Testis (tissue), 3 donors: Measurements from ENCODE around the gene OR2AT4. TPM values are rescaled to one million over a fixed set of nuclear protein-coding genes. Genes with fewer than 3 reads are reported as not detected.

Experiments
- DNase-seq: peaks from one replicate; pipeline ENCODE4 v3.0.0-alpha.2; 2019
- H3K27ac ChIP-seq, 2 donors: fragments of 200-600 bp; sonication (generic); one replicate each; pipeline ENCODE4 v1.5.1; 2019
- H3K27me3 ChIP-seq: fragments of 200-600 bp; sonication (generic); one replicate; pipeline ENCODE4 v1.5.1; 2019
- H3K36me3 ChIP-seq: fragments of 200-600 bp; sonication (generic); one replicate; pipeline ENCODE4 v1.5.1; 2017; ENCODE audit warnings: low read depth; ENCODE audit errors: missing control alignments
- H3K4me1 ChIP-seq: fragments of 200-600 bp; sonication (generic); one replicate; pipeline ENCODE4 v1.5.1; 2019
- H3K4me3 ChIP-seq, 2 donors: fragments of 200-600 bp; sonication (generic); one replicate each; pipeline ENCODE4 v1.5.1; 2017 to 2019
- H3K9me3 ChIP-seq: fragments of 200-600 bp; sonication (generic); one replicate; pipeline ENCODE4 v1.5.1; 2017
- POLR2A ChIP-seq: fragments of 450-650 bp; IDR thresholded peaks from one replicate; pipeline ENCODE4 v1.6.1; 2017; ENCODE audit warnings: antibody characterized with exemption, mild to moderate bottlenecking, moderate library complexity
- WGBS, 2 donors: methylation state at CpG; one replicate each; pipeline ENCODE4 v1.1.5; 2018; 5-methylcytosine and 5-hydroxymethylcytosine counted together
- intact Hi-C: fragments of 100-400 bp; cut with DNase I; formaldehyde crosslinking; loops from one replicate; pipeline ENCODE4 v1.15.1; 2023; ENCODE audit warnings: low total_unique reads
- polyA plus RNA-seq: library from polyadenylated mRNA; stranded (reverse); fragments of 350-450 nt; fragmentation: Illumina TruSeq; extraction: RNeasy Lipid Tissue Mini Kit (QIAGEN cat#74804); gene quantifications from one replicate; pipeline ENCODE4 v1.2.3, GENCODE V29; 2014; ENCODE audit warnings: low read depth, low replicate concordance; ENCODE audit not compliant: insufficient read depth
- total RNA-seq, 2 donors: library from RNA; depleted of rRNA; stranded (reverse); fragments of >200 nt; gene quantifications; one replicate each; pipeline ENCODE4 v1.2.3, GENCODE V29; 2016
- TF ChIP-seq, protein P1 (sequence below), 3 experiments: fragments of 450-650 bp in 2 of 3; fragments of 200-600 bp in 1 of 3; sonication (generic) in 1 of 3; IDR thresholded peaks; one replicate each; pipeline ENCODE4 v1.5.1; 2016 to 2019; ENCODE audit warnings: antibody characterized with exemption in 3 of 3, mild to moderate bottlenecking in 2 of 3, moderate library complexity in 1 of 3

The OR2AT4 gene
- total and polyA plus RNA-seq, 3 donors from 2014 or later, result 0.04 to 0.99 (median 0.94) TPM

DNA sequence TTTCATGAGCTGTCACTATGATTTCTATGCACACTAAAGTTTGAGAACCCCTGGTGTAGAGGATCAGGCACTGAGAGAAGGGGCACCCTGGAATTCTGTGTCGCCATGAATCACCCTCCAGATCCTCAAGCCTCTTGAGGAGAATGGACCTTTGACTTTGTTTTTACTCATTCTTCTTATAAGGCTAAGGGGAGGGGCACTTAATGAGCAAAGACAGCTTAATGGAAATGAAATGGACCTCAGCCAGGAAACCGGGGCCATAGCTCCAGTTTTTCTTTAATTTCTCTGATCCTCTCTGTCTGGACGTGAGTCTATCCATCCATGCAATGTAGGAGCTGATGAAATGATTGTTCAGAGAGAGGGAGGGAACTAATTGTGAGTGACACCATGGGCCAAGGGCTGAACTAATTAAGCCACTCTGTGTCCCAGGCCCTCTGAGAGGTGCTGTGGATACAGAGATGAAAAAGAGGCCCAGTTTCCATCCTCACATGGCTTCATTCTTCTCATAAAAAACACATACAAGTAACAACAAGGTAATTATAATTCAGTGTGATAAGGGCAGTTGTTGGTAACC lies 32.8 kb downstream of the OR2AT4 start:
- no peak overlapping the region for H3K4me3 ChIP-seq
- TF ChIP-seq POLR2A, result no peak
- TF ChIP-seq, protein P1, sequence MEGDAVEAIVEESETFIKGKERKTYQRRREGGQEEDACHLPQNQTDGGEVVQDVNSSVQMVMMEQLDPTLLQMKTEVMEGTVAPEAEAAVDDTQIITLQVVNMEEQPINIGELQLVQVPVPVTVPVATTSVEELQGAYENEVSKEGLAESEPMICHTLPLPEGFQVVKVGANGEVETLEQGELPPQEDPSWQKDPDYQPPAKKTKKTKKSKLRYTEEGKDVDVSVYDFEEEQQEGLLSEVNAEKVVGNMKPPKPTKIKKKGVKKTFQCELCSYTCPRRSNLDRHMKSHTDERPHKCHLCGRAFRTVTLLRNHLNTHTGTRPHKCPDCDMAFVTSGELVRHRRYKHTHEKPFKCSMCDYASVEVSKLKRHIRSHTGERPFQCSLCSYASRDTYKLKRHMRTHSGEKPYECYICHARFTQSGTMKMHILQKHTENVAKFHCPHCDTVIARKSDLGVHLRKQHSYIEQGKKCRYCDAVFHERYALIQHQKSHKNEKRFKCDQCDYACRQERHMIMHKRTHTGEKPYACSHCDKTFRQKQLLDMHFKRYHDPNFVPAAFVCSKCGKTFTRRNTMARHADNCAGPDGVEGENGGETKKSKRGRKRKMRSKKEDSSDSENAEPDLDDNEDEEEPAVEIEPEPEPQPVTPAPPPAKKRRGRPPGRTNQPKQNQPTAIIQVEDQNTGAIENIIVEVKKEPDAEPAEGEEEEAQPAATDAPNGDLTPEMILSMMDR (IDR thresholded peaks at IDR 0.05), result no peak
- H3K36me3 ChIP-seq, result no peaks in the 10 kb centered on the region
- no peaks in the 10 kb centered on the region for H3K9me3 ChIP-seq
- WGBS, 2 donors, result 64 to 68% methylated on average over 3 of the region's 3 CpGs
- no peak overlapping the region for H3K27ac ChIP-seq
- H3K27me3 ChIP-seq, result no peaks in the 10 kb centered on the region
- intact Hi-C loops, result no loop called here
- DNase-seq, result no peak
- no peaks in the 10 kb centered on the region for H3K4me1 ChIP-seq

DNA sequence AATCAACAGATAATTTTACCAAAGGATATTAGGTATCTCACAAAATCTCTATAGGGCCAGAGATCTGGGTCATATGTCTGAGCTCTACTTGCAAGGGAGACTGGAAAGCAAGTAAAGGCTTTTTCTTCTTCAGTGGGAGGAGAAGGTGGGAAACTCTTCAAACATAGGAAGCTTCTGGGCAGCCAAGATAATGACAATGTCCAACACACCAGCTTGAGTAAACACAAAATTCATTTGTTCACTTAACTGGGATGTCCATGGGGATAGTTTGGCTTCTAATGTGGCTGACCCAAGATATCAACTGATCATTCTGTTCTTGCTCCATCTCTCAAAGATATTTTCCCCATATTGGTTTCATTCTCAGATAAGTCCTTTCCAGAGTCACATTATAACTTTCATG lies 37.4 kb downstream of the OR2AT4 start:
- intact Hi-C loops, result no loop called here
- H3K9me3 ChIP-seq, result no peaks in the 10 kb centered on the region

DNA sequence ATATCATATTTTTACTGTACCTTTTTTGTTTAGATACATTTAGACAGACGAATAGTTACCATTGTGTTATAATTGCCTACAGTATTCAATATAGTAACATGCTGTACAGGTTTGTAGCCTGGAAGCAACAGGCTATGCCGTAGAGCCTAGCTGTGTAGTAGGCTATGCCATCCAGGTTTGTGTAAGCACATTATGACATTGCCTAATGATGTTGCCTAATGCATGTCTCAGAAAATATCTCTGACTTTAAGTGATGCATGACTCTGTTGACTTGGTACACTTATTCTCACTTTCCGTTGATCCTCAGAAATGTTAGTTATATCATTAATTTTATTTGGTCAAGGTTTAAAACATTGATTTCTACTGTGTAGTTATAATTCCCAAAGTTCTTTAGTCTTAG lies 39.9 kb downstream of the OR2AT4 start:
- WGBS, 2 donors, result 77 to 85% methylated on average over 3 of the region's 3 CpGs
- intact Hi-C loops, result no loop called here
- Histone ChIP-seq H3K4me3 (no peak overlapping the region), H3K36me3 (no peaks in the 10 kb centered on the region), H3K27me3 (no peaks in the 10 kb centered on the region), H3K9me3 (no peaks in the 10 kb centered on the region), H3K27ac (no peak overlapping the region), H3K4me1 (no peaks in the 10 kb centered on the region)
- no peak for DNase-seq
- TF ChIP-seq, protein P1 (IDR thresholded peaks at IDR 0.05), result no peak
- TF ChIP-seq POLR2A, result no peak

More for the DNA sequence above, 37.4 kb downstream of the OR2AT4 start:
- Histone ChIP-seq H3K27ac (no peak overlapping the region), H3K36me3 (no peaks in the 10 kb centered on the region), H3K4me1 (no peaks in the 10 kb centered on the region), H3K4me3 (no peak overlapping the region), H3K27me3 (no peaks in the 10 kb centered on the region)
- DNase-seq, result no peak
- TF ChIP-seq POLR2A, result no peak
- TF ChIP-seq, protein P1 (IDR thresholded peaks at IDR 0.05), result no peak

DNA sequence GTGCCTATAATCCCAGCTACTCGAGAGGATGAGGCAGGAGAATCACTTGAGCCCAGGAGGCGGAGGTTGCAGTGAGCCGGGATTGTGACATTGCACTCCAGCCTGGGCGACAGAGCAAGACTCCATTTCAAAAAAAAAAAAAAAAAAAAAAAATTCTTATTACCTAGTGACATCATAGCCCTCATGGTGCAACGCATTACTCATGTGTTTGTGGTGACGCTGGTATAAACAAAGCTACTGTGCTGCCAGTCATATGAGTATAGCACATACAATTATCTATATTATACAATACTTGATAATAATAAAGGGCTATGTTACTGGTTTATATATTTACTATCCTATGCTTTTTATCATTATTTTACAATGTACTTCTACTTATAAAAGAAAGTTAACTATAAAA lies 41.2 kb downstream of the OR2AT4 start:
- DNase-seq, result no peak
- no peak for TF ChIP-seq POLR2A
- TF ChIP-seq, protein P1 (IDR thresholded peaks at IDR 0.05), result no peak

DNA sequence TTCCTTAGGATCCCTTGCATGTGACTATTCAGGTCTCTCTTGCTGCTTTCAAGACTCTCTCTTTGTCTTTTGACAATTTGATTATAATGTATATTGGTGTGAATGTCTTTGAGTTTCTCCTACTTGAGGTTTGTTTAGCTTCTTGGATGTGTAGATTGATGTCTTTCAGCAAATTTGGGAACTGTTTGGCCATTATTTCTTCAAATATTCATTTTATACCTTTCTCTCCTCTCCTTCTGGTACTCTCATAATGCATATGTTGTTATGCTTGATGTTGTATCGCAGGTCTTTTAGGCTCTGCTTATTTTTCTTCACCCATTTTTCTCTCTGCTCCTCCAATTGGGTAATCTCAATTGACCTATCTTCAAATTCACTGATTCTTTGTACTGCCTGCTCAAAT lies 44.2 kb downstream of the OR2AT4 start:
- Histone ChIP-seq H3K4me1 (no peaks in the 10 kb centered on the region), H3K27ac (no peak overlapping the region), H3K4me3 (no peak overlapping the region), H3K9me3 (no peaks in the 10 kb centered on the region), H3K27me3 (no peaks in the 10 kb centered on the region), H3K36me3 (no peaks in the 10 kb centered on the region)
- 54 to 100% methylated on average over 1 of the region's 1 CpG for WGBS, 2 donors
- no peak for DNase-seq
- TF ChIP-seq POLR2A, result no peak
- TF ChIP-seq, protein P1 (IDR thresholded peaks at IDR 0.05), result no peak
- intact Hi-C loops, result no loop called here

More for the DNA sequence above, 41.2 kb downstream of the OR2AT4 start:
- WGBS, 2 donors, result 91 to 92% methylated on average over 4 to 6 of the region's 6 CpGs
- H3K36me3 ChIP-seq, result no peaks in the 10 kb centered on the region
- no peaks in the 10 kb centered on the region for H3K27me3 ChIP-seq
- H3K9me3 ChIP-seq, result no peaks in the 10 kb centered on the region
- intact Hi-C loops, result no loop called here
- H3K27ac ChIP-seq, result no peak overlapping the region
- H3K4me1 ChIP-seq, result no peaks in the 10 kb centered on the region
- no peak overlapping the region for H3K4me3 ChIP-seq
